HK-2 (cell line): ENCODE measurements around the gene CLMP.
A peak's percentile ranks its signal among the peaks of the same experiment; 100 is the strongest.

Experiments
- DNase-seq: peaks from one replicate; pipeline ENCODE4 v3.0.0-alpha.2; 2018; ENCODE audit not compliant: unreplicated experiment

The CLMP gene

DNA sequence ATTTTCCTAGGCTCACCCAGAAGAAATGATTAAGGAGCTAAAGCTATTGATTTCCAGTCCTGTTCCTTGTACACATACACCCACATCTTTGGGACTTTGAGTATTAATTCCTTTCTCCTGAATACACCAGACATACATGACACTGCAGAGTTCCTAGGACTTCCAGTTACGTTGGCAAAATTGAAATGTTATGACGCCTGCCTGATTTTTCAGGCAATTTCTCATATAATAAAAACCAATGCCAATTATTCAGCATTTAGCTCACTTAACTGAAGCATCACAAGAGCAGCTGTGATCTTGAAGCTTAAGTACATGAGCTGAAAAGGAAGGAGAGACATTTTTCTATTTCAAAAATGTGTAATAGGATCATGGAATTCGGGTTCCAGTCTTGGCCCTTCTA lies 4.5 kb downstream of the CLMP start:
- DNase-seq, result no peak

DNA sequence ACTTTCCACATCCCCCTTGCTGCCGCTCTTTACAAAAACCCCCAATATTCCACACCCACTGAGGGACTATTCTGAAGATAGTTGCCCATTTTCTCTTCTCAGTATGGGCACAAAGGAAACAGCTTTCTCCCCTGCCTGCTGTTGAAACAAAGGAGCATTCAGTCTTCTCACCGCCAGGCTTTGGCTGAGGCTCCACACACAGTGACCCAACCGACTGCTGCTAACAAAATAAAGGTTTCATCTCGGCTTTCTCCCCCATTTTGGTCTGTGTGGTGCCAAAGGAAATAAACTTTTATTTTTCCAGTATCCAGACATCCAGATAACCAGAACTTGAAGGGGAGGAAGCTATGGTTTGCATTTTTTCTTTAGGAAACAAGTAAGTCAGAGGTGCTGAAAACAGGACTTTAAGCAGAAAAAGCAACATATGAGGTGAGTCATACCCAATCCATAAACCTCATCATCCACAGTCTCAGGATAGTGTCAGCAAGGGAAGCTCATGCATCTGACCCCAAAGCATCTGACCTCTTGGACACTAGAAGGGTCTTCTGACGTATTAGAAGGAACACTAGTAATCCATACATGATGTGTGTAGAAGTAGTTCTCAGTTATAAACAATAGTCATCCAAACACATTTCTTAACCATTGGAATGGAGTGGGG lies 6.4 kb downstream of the CLMP start:
- no peak for DNase-seq

- no peak for DNase-seq
Observed at GRCh38 chr11:123187665-123188507, 7.2 kb downstream of the CLMP start.

GRCh38 chr11:123187248-123187647 lies 7.8 kb downstream of the CLMP start:
- no peak for DNase-seq

- DNase-seq, result no peak
Observed at GRCh38 chr11:123186286-123186685, 8.8 kb downstream of the CLMP start.

DNA sequence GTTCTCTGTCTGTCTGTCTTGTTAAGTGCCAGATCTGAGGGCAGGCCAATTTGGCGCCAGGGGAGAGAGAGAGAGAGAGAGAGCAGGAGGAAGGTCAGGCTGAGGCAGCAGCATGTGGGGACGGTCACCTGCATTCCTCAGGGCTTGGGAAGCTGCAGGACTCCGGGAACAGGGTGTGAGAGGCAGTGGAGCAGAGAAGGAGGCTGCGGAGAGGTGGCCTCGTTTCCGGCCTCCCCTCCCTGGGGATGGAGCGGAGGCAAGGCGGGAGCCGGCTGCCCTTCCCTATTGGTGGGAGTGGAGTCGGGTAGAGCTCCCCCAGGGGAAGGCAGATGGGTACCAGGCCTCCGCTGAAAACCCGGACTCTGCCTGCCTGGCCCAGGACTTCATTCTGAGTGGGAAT lies 9.7 kb downstream of the CLMP start:
- DNase-seq, result no peak

- DNase-seq, result no peak
Observed at GRCh38 chr11:123184531-123184930, 10.5 kb downstream of the CLMP start.

DNA sequence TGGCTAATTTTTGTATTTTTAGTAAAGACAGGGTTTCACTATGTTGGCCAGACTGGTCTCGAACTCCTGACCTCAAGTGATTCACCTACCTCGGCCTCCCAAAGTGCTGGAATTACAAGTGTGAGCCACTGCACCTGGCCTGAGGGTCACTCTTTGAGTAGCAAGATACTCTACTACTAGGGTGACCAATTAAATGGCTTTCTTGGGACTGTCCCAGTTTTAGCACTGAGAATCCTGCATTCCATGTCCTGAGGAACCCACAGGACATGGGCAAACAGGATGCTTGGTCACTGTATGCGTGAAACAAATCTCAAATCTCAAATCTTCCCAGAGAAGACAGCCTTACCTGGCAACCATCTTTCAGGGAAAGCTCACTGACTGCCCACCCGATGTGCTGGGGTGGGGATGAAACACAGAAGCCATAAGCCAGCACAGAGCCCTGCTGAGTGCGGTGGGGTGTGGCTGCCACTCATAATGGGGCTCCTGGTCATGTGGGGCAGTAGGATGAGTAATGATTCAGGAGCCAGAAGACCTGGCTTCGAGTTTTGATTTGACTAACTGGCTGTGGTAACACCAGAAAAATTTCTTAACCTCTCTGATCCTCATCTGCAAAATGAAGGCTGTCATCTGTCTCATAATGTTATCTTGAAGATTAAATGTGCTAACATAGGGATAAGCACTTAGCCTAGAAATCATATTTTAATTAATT lies 11.5 kb downstream of the CLMP start:
- DNase-seq, result peak; percentile 41

- no peak for DNase-seq
Observed at GRCh38 chr11:123181767-123182500, 13.1 kb downstream of the CLMP start.

GRCh38 chr11:123181075-123181474 lies 14.0 kb downstream of the CLMP start:
- no peak for DNase-seq

- DNase-seq, result no peak
Observed at GRCh38 chr11:123180574-123180973, 14.5 kb downstream of the CLMP start.

DNA sequence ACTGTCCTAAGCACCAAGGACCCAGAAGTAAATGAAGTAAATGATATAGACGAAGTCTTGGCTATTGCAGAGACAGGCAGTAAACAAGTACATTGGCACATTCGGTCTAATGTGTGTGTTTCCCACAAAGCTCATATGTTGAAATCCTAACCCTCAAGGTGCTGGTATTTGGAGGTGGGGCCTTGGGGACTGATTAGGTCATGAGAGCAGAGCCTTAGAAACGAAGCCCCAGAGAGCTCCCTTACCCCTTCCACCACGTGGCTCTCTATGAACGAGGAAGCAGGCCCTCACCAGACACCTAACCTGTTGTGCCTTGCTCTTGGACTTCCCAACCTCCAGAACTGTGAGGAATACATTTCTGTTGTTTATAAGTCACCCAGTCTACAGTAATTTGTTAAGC lies 14.9 kb downstream of the CLMP start:
- no peak for DNase-seq

GRCh38 chr11:123179586-123179985 lies 15.5 kb downstream of the CLMP start:
- DNase-seq, result no peak

- no peak for DNase-seq
Observed at GRCh38 chr11:123178186-123178585, 16.9 kb downstream of the CLMP start.

- no peak for DNase-seq
Observed at GRCh38 chr11:123176785-123177184, 18.3 kb downstream of the CLMP start.

DNA sequence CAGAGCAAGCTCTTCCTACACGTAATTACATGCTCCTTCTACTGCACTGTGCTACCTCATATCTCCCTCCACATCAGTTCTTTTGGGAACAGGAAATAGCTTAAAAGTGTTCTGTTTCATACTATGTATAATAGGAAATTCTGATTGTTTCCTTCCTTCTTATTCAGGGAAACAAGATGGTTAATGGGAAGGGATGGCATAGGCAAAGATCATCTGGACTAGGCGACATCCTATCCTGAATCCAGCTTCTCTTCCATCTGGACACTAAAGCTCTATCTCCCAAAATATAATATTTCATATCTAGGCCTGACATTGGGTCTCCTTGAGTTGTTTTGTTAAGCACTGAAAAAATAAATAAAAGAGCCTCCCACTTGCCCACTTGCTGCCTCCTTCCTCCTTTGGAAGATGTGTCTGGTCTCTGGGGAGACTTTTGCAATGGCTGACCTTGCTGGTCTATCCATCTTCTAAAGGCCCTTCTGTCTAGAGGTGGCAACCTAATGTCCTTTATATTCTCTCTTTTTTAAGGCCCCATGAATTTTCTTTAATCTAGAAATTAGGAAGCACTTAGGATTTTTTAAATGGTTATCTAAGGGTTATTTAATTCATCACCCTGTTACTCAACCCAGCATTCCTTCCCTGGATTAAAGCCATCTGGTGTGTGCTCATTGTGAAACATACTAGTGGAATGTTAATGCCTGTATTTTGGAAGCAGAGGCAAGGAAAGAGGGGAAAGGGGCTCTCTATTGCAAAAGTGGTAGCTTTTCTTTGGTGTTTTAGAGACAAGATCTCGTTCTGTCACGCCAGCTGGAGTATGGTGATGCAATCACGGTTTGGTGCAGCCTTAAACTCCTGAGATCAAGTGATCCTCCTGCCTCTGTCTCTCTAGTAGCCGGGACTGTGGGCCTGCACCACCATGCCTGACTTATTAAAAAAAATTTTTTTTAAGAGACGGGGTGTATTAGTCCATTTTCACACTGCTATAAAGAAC lies 20.6 kb downstream of the CLMP start:
- DNase-seq, result no peak

DNA sequence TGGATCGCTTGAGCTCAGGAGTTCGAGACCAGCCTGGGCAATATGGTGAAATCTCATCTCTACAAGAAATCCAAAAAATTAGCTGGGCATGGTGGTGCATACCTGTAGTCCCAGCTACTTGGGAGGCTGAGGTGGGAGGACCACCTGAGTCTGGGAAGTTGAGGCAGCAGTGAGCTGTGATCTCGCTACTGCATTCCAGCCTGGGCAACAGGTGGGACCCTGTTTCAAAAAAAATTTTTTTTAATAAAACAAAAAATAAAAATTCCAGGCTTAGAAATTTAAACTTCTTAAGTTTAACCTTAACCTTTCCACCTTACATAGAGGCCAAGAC lies 21.2 kb downstream of the CLMP start:
- no peak for DNase-seq

GRCh38 chr11:123173040-123173855 lies 21.8 kb downstream of the CLMP start:
- DNase-seq, result no peak

GRCh38 chr11:123170929-123171328 lies 24.1 kb downstream of the CLMP start:
- DNase-seq, result no peak

- no peak for DNase-seq
Observed at GRCh38 chr11:123169821-123170220, 25.2 kb downstream of the CLMP start.
